Measurements from ENCODE around the gene ZNF532.

Gene ZNF532

GRCh38 chr18:58845928-58846724 is 18.6 kb upstream of the ZNF532 start:
- no peaks in the 10 kb centered on the region for H3K36me3 Mint-ChIP-seq (ENCODE audit: low read depth)
- no peaks in the 10 kb centered on the region for H3K9me3 Mint-ChIP-seq
- DNase-seq = no peak
- no peak overlapping the region for H3K27ac Mint-ChIP-seq
- H3K27me3 Mint-ChIP-seq (ENCODE audit: low read depth, poor library complexity) = peaks cover 44% of the 10 kb centered on the region
- peaks cover 58% of the 10 kb centered on the region for H3K4me1 Mint-ChIP-seq
- TF ChIP-seq CTCF (IDR thresholded peaks at IDR 0.05) = no peak
- H3K4me3 Mint-ChIP-seq = no peak overlapping the region

GRCh38 chr18:58847383-58848071 is 17.1 kb upstream of the ZNF532 start:
- no peak for TF ChIP-seq CTCF (IDR thresholded peaks at IDR 0.05)
- peak; percentile 42 for DNase-seq
- Mint-ChIP-seq H3K4me1 (peaks cover 69% of the 10 kb centered on the region), H3K9me3 (no peaks in the 10 kb centered on the region), H3K27me3 (ENCODE audit: low read depth, poor library complexity) (peaks cover 44% of the 10 kb centered on the region), H3K4me3 (peak overlapping the region; percentile 82), H3K36me3 (ENCODE audit: low read depth) (no peaks in the 10 kb centered on the region), H3K27ac (no peak overlapping the region)

- Mint-ChIP-seq H3K4me3 (no peak overlapping the region), H3K4me1 (peaks cover 58% of the 10 kb centered on the region), H3K27ac (peak overlapping the region; percentile 84), H3K27me3 (ENCODE audit: low read depth, poor library complexity) (peaks cover 44% of the 10 kb centered on the region), H3K9me3 (no peaks in the 10 kb centered on the region), H3K36me3 (ENCODE audit: low read depth) (no peaks in the 10 kb centered on the region)
- no peak for TF ChIP-seq CTCF (IDR thresholded peaks at IDR 0.05)
- DNase-seq = no peak
Observed at GRCh38 chr18:58848685-58849084, 16.0 kb upstream of the ZNF532 start.

GRCh38 chr18:58850786-58851469 is 13.7 kb upstream of the ZNF532 start:
- TF ChIP-seq CTCF (IDR thresholded peaks at IDR 0.05) = no peak
- H3K4me3 Mint-ChIP-seq = no peak overlapping the region

GRCh38 chr18:58851856-58852255 is 12.8 kb upstream of the ZNF532 start:
- H3K27ac Mint-ChIP-seq = no peak overlapping the region
- H3K4me1 Mint-ChIP-seq = peaks cover 37% of the 10 kb centered on the region
- no peak overlapping the region for H3K4me3 Mint-ChIP-seq

More at GRCh38 chr18:58850786-58851469, 13.7 kb upstream of the ZNF532 start:
- Mint-ChIP-seq H3K27ac (no peak overlapping the region), H3K9me3 (no peaks in the 10 kb centered on the region), H3K36me3 (ENCODE audit: low read depth) (no peaks in the 10 kb centered on the region), H3K27me3 (ENCODE audit: low read depth, poor library complexity) (peaks cover 36% of the 10 kb centered on the region), H3K4me1 (peaks cover 41% of the 10 kb centered on the region)
- no peak for DNase-seq

More at GRCh38 chr18:58851856-58852255, 12.8 kb upstream of the ZNF532 start:
- TF ChIP-seq CTCF (IDR thresholded peaks at IDR 0.05) = no peak
- no peak for DNase-seq
- Mint-ChIP-seq H3K27me3 (ENCODE audit: low read depth, poor library complexity) (peaks cover 27% of the 10 kb centered on the region), H3K9me3 (no peaks in the 10 kb centered on the region), H3K36me3 (ENCODE audit: low read depth) (no peaks in the 10 kb centered on the region)
